C4-2B (cell line): ENCODE measurements around the gene PLCL2.

Experiments
- H3K27ac ChIP-seq: fragments of 450-650 bp; 2 replicates; pipeline ENCODE4 v1.5.1; 2017
- CTCF ChIP-seq: fragments of 450-650 bp; conservative IDR thresholded peaks from 2 replicates; pipeline ENCODE4 v1.5.1; 2017; ENCODE audit warnings: mild to moderate bottlenecking
- ZFX ChIP-seq: fragments of 450-650 bp; IDR thresholded peaks from 2 replicates; pipeline ENCODE4 v1.6.1; 2017

PLCL2 gene

GRCh38 chr3:16896094-16896627, 11.4 kb downstream of the PLCL2 start:
- no peak overlapping the region for H3K27ac ChIP-seq
- TF ChIP-seq CTCF = no peak
- no peak for TF ChIP-seq ZFX

- TF ChIP-seq ZFX = no peak
- TF ChIP-seq CTCF = no peak
- no peak overlapping the region for H3K27ac ChIP-seq
Measured at GRCh38 chr3:16896820-16897219, 12.1 kb downstream of the PLCL2 start.

- no peak overlapping the region for H3K27ac ChIP-seq
- TF ChIP-seq ZFX (no peak), CTCF (no peak)
Measured at GRCh38 chr3:16897254-16897926, 12.6 kb downstream of the PLCL2 start.

- TF ChIP-seq CTCF = no peak
- TF ChIP-seq ZFX = no peak
- no peak overlapping the region for H3K27ac ChIP-seq
Measured at GRCh38 chr3:16898595-16899395, 14.0 kb downstream of the PLCL2 start.

- no peak overlapping the region for H3K27ac ChIP-seq
- no peak for TF ChIP-seq ZFX
- no peak for TF ChIP-seq CTCF
Measured at GRCh38 chr3:16899919-16900318, 15.2 kb downstream of the PLCL2 start.

GRCh38 chr3:16900779-16901440, 16.2 kb downstream of the PLCL2 start:
- H3K27ac ChIP-seq = no peak overlapping the region
- no peak for TF ChIP-seq ZFX
- no peak for TF ChIP-seq CTCF
